Measurements from ENCODE around the gene MOCOS. TPM values are rescaled to one million over a fixed set of nuclear protein-coding genes. Genes with fewer than 3 reads are reported as not detected.
"Not testable (repeated sequence)": the region's sequence is repeated elsewhere in the genome, so short reads cannot be mapped to it uniquely, and the experiment has no call there.

The MOCOS gene
- total RNA-seq, 2 experiments from 2014 or later: 0.17 to 0.36 TPM

DNA sequence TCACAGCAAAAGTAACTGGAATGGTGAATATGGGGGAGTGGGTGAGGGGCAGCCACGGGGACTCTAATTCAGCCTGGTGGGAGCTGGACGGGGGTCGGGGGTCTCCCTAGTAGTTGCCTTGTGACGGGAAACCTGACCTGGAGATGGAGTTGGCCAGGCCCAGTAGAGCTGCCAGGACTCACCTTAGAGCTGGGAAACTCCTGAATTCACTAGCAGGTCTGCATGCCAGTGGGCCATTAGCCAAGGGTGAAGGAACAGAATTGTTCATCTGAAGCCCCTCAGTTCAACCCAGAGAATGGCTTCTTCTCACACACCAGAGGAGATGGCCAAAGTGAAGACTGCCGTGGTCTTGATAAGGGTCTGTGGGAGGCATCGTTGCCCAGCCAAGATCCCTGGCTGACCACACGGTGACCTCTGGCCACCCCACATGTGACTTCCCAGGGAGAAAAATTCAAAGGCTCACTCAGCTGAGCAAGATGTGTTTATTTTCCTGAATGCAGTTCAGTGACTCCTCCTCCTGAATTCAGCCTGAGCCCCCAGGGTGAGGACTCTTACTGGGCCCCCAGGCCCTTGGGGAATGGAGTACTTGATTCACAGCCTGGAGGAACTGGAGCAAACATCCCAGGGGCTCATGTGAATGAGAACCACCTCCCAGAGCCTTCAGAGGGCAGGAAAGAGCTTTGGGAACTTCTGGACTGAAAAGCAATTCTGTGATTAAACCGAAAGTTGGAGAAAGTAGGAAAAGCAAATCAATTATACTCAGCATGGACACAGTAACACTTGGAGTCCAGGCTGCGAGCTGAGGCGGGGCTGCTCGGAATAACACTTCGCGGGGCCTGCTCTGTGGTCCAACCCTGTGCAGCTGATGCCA lies 25.2 kb downstream of the MOCOS start:
- Mint-ChIP-seq H3K9me3 (peaks cover 13% of the 10 kb centered on the region), H3K27me3 (no peaks in the 10 kb centered on the region), H3K4me3 (no peak overlapping the region), H3K27ac (no peak overlapping the region), H3K4me1 (ENCODE audit: low read depth) (no peaks in the 10 kb centered on the region), H3K36me3 (no peaks in the 10 kb centered on the region)
- no peak for DNase-seq
- intact Hi-C loops (cut with micrococcal nuclease): no loop called here
- CTCF ChIA-PET: no interaction called here
- POLR2A ChIA-PET: no interaction called here

DNA sequence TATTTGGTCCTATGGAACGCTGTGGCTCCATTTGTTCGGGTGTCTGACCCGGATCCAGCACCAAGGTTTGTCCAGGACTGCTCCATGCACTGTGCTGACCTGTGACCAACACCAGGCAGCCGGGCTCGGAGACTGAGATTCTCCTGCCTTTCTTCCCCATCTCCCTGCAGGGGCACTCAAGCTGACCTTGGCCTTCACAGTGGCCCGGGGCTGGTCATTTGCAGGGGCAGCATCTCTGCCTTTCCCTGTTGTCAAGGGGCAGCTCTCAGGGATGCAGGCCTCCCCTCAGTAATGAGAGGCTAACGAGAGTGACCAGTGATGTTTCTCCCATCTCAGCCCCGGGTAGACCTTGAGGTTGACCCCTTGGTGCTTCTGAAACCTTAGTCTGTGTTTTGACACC lies 27.5 kb downstream of the MOCOS start:
- POLR2A ChIA-PET: no interaction called here
- Mint-ChIP-seq H3K36me3 (no peaks in the 10 kb centered on the region), H3K4me1 (ENCODE audit: low read depth) (no peaks in the 10 kb centered on the region), H3K9me3 (no peaks in the 10 kb centered on the region), H3K4me3 (no peak overlapping the region), H3K27me3 (no peaks in the 10 kb centered on the region), H3K27ac (no peak overlapping the region)
- intact Hi-C loops (cut with micrococcal nuclease): no loop called here
- DNase-seq: no peak
- CTCF ChIA-PET: no interaction called here

DNA sequence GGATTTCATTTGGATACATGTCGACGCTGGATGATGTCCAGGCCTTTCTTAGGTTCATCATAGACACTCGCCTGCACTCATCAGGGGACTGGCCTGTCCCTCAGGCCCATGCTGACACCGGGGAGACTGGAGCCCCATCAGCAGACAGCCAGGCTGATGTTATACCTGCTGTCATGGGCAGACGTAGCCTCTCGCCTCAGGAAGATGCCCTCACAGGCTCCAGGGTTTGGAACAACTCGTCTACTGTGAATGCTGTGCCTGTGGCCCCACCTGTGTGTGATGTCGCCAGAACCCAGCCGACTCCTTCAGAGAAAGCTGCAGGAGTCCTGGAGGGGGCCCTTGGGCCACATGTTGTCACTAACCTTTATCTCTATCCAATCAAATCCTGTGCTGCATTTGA lies 28.3 kb downstream of the MOCOS start:
- no peak overlapping the region for H3K4me3 Mint-ChIP-seq
- no peaks in the 10 kb centered on the region for H3K36me3 Mint-ChIP-seq
- POLR2A ChIA-PET: no interaction called here
- no peaks in the 10 kb centered on the region for H3K4me1 Mint-ChIP-seq (ENCODE audit: low read depth)
- H3K27me3 Mint-ChIP-seq: no peaks in the 10 kb centered on the region
- intact Hi-C loops (cut with micrococcal nuclease): no loop called here
- no peaks in the 10 kb centered on the region for H3K9me3 Mint-ChIP-seq
- CTCF ChIA-PET: no interaction called here
- DNase-seq: no peak
- H3K27ac Mint-ChIP-seq: no peak overlapping the region

DNA sequence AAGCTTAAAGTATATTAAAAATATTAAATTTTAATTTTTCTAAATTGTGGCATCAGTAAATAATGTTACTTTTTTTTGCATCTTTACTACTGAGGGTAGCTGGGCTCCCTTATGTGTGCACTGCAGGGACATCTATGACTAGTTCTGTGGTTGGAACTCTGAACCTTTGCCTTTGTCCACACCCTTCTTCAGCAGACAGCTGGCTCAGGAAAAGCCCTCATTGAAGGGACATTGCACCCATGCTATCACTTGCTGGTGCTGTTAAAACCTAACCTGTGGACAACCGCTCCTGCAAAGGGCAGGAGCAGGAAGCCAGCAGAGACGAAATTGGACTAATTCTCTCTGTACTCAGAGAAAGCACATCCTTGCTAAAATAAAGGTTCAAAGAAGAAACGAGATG lies 30.1 kb downstream of the MOCOS start:
- Mint-ChIP-seq H3K36me3 (no peaks in the 10 kb centered on the region), H3K4me1 (ENCODE audit: low read depth) (no peaks in the 10 kb centered on the region), H3K27me3 (no peaks in the 10 kb centered on the region), H3K9me3 (no peaks in the 10 kb centered on the region), H3K4me3 (no peak overlapping the region), H3K27ac (no peak overlapping the region)
- ChIA-PET POLR2A (no interaction called here), CTCF (no interaction called here)
- no peak for DNase-seq
- intact Hi-C loops (cut with micrococcal nuclease): no loop called here

DNA sequence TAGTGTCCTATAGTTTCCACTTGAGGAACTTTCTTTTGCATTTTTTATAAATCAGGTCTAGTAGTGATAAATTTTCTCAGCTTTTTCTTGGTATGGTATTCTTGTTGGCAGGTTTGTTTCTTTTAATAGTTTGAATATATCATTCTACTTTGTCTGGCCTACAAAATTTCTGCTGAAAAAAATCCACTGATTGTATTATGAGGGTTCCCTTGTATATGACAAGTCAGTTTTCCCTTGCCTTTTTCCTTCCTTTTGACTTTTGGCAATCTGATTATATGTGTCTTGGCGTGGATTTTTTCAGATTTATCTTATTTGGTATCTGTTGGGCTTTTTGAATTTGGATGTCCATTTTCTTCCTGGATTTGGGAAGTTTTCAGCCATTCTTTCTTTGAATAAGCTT lies 41.9 kb downstream of the MOCOS start:
- H3K36me3 Mint-ChIP-seq: peaks cover 4% of the 10 kb centered on the region
- H3K27ac Mint-ChIP-seq: no peak overlapping the region
- DNase-seq: no peak
- ChIA-PET POLR2A (no interaction called here), CTCF (no interaction called here)
- intact Hi-C loops (cut with micrococcal nuclease): no loop called here
- H3K27me3 Mint-ChIP-seq: peaks cover 12% of the 10 kb centered on the region
- no peaks in the 10 kb centered on the region for H3K4me1 Mint-ChIP-seq (ENCODE audit: low read depth)
- no peak overlapping the region for H3K4me3 Mint-ChIP-seq
- peaks cover 23% of the 10 kb centered on the region for H3K9me3 Mint-ChIP-seq

DNA sequence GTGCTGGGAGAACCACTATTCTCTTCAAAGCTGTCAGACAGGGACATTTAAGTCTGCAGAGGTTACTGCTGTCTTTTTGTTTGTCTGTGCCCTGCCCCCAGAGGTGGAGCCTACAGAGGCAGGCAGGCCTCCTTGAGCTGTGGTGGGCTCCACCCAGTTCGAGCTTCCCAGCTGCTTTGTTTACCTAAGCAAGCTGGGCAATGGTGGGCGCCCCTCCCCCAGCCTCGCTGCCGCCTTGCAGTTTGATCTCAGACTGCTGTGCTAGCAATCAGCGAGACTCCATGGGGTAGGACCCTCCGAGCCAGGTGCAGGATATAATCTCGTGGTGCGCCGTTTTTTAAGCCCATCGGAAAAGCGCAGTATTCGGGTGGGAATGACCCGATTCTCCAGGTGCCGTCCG lies 53.2 kb downstream of the MOCOS start:
- DNase-seq; H3K27ac Mint-ChIP-seq; CTCF ChIA-PET; H3K36me3 Mint-ChIP-seq; H3K9me3 Mint-ChIP-seq; H3K4me3 Mint-ChIP-seq; POLR2A ChIA-PET; intact Hi-C loops (cut with micrococcal nuclease); H3K4me1 Mint-ChIP-seq (ENCODE audit: low read depth): not testable (repeated sequence)
- H3K27me3 Mint-ChIP-seq: peaks cover 17% of the 10 kb centered on the region

DNA sequence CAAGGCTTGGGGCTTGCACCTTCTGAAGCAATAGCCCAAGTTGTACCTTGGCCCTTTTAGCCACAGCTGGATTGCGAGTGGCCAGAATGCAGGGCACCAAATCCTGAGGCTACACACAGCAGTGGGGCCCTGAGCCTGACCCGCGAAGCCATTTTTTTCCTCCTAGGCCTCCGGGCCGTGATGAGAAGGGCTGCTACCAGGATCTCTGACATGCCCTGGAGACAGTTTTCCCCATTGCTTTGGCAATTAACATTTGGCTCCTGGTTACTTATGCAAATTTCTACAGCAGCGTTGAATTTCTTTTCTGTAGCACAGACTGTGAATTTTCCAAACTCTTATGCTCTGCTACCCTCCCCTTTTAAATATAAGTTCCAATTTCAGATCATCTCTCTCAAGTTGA lies 54.5 kb downstream of the MOCOS start:
- H3K27me3 Mint-ChIP-seq: peaks cover 18% of the 10 kb centered on the region
- DNase-seq: no peak
- CTCF ChIA-PET: no interaction called here
- POLR2A ChIA-PET: no interaction called here
- no peak overlapping the region for H3K4me3 Mint-ChIP-seq
- intact Hi-C loops (cut with micrococcal nuclease): no loop called here
- H3K9me3 Mint-ChIP-seq: peaks cover 14% of the 10 kb centered on the region
- peaks cover 2% of the 10 kb centered on the region for H3K36me3 Mint-ChIP-seq
- H3K4me1 Mint-ChIP-seq (ENCODE audit: low read depth): no peaks in the 10 kb centered on the region
- no peak overlapping the region for H3K27ac Mint-ChIP-seq

DNA sequence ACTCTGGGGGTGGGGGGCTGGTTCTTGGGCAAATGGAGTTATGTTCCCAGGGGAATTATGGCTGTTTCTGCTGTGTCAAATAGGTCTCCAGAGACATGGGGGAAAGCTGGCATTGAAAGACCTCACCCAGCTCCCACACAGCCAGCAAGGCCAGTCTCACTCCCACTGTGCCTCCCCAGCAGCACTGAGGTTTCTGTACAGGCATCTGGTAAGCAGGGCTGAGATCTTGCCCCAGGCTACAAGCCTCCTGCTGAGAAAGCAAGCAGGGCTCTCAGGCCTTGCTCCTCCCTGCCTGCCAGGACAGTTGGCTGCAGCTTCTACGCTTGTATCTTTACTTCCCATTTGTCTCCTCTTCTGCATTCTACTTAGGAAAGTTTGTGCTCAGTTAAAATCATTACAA lies 59.7 kb downstream of the MOCOS start:
- Mint-ChIP-seq H3K9me3 (peaks cover 15% of the 10 kb centered on the region), H3K36me3 (peaks cover 2% of the 10 kb centered on the region), H3K27me3 (peaks cover 28% of the 10 kb centered on the region), H3K4me1 (ENCODE audit: low read depth) (no peaks in the 10 kb centered on the region), H3K27ac (no peak overlapping the region), H3K4me3 (no peak overlapping the region)
- intact Hi-C loops (cut with micrococcal nuclease): no loop called here
- CTCF ChIA-PET: no interaction called here
- no peak for DNase-seq
- POLR2A ChIA-PET: interaction anchor here (0.6 kb wide), 1 partner anchor 1570 kb away, joined by 3 read pairs; no protein-coding TSS in a partner anchor

DNA sequence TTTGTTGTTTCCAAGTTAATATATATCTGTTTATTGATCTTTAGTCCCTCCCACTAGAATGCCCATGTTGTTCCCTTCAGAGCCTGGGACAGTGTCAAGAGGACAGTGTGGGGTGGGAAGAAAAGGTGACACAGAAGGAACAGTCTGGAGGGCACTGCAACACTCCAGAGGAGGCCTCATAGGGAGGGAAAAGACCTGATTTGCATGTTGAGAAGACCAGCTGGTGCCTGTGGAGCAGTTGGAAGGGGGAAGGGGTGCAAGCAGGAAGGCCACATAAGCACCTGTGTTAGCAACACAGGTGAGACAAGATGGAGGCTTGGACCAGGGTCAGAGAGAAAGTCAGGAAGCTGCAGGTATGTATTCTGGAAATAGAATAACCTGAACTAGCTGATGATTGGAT lies 62.1 kb downstream of the MOCOS start:
- Mint-ChIP-seq H3K4me1 (ENCODE audit: low read depth) (no peaks in the 10 kb centered on the region), H3K27me3 (peaks cover 28% of the 10 kb centered on the region), H3K4me3 (no peak overlapping the region), H3K9me3 (peaks cover 15% of the 10 kb centered on the region), H3K36me3 (peaks cover 2% of the 10 kb centered on the region), H3K27ac (no peak overlapping the region)
- ChIA-PET CTCF (no interaction called here), POLR2A (interaction anchor here (0.5 kb wide), 1 partner anchor 404 kb away, joined by 5 read pairs; no protein-coding TSS in a partner anchor)
- DNase-seq: no peak
- intact Hi-C loops (cut with micrococcal nuclease): no loop called here

DNA sequence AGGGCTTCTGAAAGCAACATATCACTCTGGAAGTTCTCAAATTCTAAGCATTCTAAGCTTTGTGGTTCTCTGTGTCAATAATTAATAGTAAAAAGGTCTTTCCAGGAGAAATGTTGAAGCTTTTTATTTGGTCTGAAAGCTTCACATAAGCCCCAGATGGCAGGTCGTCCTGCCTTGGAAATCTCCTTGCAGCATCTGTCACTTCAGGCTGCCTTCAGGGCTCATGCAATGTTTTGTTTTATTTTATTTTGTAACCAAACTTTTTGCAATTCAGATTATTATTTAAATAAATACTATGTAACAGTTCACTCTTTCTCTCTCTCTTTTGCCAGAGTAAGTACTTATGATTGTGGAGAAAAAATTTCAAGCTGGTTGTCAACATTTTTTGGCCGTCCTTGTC lies 63.5 kb downstream of the MOCOS start:
- no peak overlapping the region for H3K27ac Mint-ChIP-seq
- H3K4me1 Mint-ChIP-seq (ENCODE audit: low read depth): no peaks in the 10 kb centered on the region
- intact Hi-C loops (cut with micrococcal nuclease): no loop called here
- ChIA-PET POLR2A (no interaction called here), CTCF (no interaction called here)
- H3K9me3 Mint-ChIP-seq: peaks cover 7% of the 10 kb centered on the region
- no peak overlapping the region for H3K4me3 Mint-ChIP-seq
- H3K36me3 Mint-ChIP-seq: no peaks in the 10 kb centered on the region
- no peak for DNase-seq
- peaks cover 22% of the 10 kb centered on the region for H3K27me3 Mint-ChIP-seq

DNA sequence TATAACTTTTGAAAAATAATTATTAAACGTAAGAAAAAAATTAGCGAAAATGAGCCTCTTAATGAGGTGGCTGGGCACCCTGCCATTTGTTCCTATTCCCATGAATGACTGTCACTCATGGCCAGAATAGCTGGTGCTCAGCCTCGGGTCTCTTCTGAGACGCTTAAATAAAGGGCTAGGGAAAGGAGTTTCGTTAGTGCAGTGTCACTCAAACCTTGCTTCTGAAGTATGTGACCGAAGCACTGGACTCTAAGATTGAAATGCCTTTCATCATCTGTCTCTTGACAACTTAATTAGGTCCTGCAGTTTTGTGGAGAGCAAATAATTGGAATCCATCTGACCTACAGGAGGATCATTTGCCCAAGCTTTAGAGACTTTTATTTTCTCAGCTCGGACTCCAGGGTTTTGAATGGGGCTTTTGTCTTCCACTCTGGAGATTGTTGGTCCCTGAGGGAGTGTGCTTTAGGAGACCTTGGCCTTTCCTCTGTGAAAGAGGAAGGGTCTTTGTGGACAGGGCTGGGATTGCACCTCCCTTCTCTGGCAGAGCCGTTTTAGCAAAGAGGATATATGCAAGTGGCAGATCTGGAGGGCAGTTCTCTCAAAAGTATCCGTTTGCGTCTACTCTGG lies 67.9 kb downstream of the MOCOS start:
- Mint-ChIP-seq H3K27ac (no peak overlapping the region), H3K4me1 (ENCODE audit: low read depth) (no peaks in the 10 kb centered on the region), H3K4me3 (no peak overlapping the region), H3K9me3 (no peaks in the 10 kb centered on the region), H3K36me3 (no peaks in the 10 kb centered on the region), H3K27me3 (peaks cover 8% of the 10 kb centered on the region)
- POLR2A ChIA-PET: no interaction called here
- intact Hi-C loops (cut with micrococcal nuclease): no loop called here
- CTCF ChIA-PET: no interaction called here
- no peak for DNase-seq

DNA sequence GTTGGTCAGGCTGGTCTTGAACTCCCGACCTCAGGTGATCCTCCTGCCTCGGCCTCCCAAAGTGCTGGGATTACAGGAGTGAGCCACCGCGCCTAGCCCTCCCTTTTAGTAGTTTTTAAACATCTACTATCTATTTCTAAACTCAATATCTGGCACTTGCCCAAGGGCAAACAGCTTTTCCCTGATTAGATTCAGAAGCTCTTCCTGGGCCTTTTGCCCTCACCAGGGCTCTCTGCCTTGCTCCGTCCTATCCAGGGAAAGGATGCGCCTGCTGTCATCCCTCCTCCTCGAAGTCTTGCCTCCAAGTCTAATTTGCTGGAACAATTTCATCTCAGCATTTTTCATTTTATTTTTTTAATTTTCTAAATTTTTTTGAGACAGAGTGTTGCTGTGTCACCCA lies 68.8 kb downstream of the MOCOS start:
- intact Hi-C loops (cut with micrococcal nuclease): no loop called here
- no peak overlapping the region for H3K27ac Mint-ChIP-seq
- H3K36me3 Mint-ChIP-seq: no peaks in the 10 kb centered on the region
- ChIA-PET POLR2A (no interaction called here), CTCF (no interaction called here)
- no peaks in the 10 kb centered on the region for H3K4me1 Mint-ChIP-seq (ENCODE audit: low read depth)
- H3K27me3 Mint-ChIP-seq: peaks cover 8% of the 10 kb centered on the region
- no peak for DNase-seq
- no peak overlapping the region for H3K4me3 Mint-ChIP-seq
- no peaks in the 10 kb centered on the region for H3K9me3 Mint-ChIP-seq

DNA sequence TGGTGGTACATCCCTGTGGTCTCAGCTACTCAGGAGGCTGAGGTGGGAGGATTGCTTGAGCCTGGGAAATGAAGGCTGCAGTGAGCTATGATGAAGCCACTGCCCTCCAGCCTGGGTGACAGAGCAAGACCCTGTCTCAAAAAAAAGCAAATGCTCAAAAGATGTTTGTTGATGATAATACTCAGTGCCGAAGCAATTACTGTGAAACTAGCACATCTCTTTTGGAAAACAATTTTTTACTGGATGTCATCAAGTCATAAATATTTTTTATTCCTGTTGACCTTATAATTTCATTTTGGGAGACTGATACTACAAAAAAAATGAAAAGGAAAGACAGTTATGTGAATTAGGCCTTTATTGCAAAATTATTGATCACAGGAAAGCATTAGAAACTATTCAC lies 75.7 kb downstream of the MOCOS start:
- Mint-ChIP-seq H3K36me3 (no peaks in the 10 kb centered on the region), H3K27ac (no peak overlapping the region), H3K4me3 (no peak overlapping the region), H3K4me1 (ENCODE audit: low read depth) (no peaks in the 10 kb centered on the region), H3K27me3 (peaks cover 2% of the 10 kb centered on the region), H3K9me3 (no peaks in the 10 kb centered on the region)
- ChIA-PET CTCF (interaction anchor here (0.6 to 1.2 kb wide), 2 partner anchors 21 to 167 kb away, joined by 3 read pairs; no protein-coding TSS in a partner anchor), POLR2A (no interaction called here)
- intact Hi-C loops (cut with micrococcal nuclease): no loop called here
- no peak for DNase-seq

Measured in activated CD4-positive, alpha-beta memory T cell treated with anti-CD3 and anti-CD28 coated beads for 36 hours (primary cell).